GM12891 (cell line): ENCODE data around the gene RANGRF.

ENCODE experiments used
- PAX5 ChIP-seq: IDR thresholded peaks from 2 replicates; pipeline ENCODE4 v1.6.1; 2011; ENCODE audit warnings: low read length, moderate library complexity, mild to moderate bottlenecking; ENCODE audit not compliant: insufficient read depth, severe bottlenecking
- POLR2A ChIP-seq: IDR thresholded peaks from 2 replicates; pipeline ENCODE4 v1.6.1; 2011; ENCODE audit warnings: low read depth, low read length, control low read depth
- POLR2AphosphoS5 ChIP-seq: IDR thresholded peaks from 2 replicates; pipeline ENCODE4 v1.6.1; 2011; ENCODE audit warnings: low read depth, low read length, control low read depth
- TAF1 ChIP-seq: IDR thresholded peaks from 2 replicates; pipeline ENCODE4 v1.6.1; 2011; ENCODE audit warnings: low read depth, low read length, control low read depth

- TF ChIP-seq POLR2A (no peak), POLR2AphosphoS5 (no peak), TAF1 (no peak), PAX5 (no peak)
Measured at GRCh38 chr17:8339540-8339939, 51.1 kb downstream of the RANGRF start, which contains the start of gene ODF4.
